Measurements from ENCODE around the gene NFIX. TPM values are rescaled to one million over a fixed set of nuclear protein-coding genes. Genes with fewer than 3 reads are reported as not detected.

Gene NFIX
- total and polyA plus RNA-seq, 2 of the 13 experiments (the other 11 are each of a cell fraction or from before 2014, with no cell fraction given), result 3.4 to 5.4 TPM

GRCh38 chr19:13022859-13023636 is 27.8 kb downstream of the NFIX start (continued):
- TF ChIP-seq ZNF362 (CRISPR knock-in tag; IDR thresholded peaks at IDR 0.05; ENCODE audit: borderline replicate concordance) (peak; percentile 45; the same call in 1 of the 2 replicates), ZSCAN31 (CRISPR knock-in tag; IDR thresholded peaks at IDR 0.05; ENCODE audit: low read depth) (no peak), ZNF740 (CRISPR knock-in tag; IDR thresholded peaks at IDR 0.05) (peak; percentile 80), HBP1 (CRISPR knock-in tag; IDR thresholded peaks at IDR 0.05; ENCODE audit: low read depth) (no peak), ZNF407 (CRISPR knock-in tag; IDR thresholded peaks at IDR 0.05; ENCODE audit: not compliant biosample characterization) (no peak), PITX1 (CRISPR knock-in tag; IDR thresholded peaks at IDR 0.05) (peak; percentile 29; the same call in 1 of the 2 replicates), CHCHD3 (CRISPR knock-in tag; IDR thresholded peaks at IDR 0.05) (no peak), POLR2G (IDR thresholded peaks at IDR 0.05; ENCODE audit: low read depth, low read length) (peak; percentile 61), ZNF777 (CRISPR knock-in tag; IDR thresholded peaks at IDR 0.05) (peak; percentile 72), RFXAP (CRISPR knock-in tag; IDR thresholded peaks at IDR 0.05; ENCODE audit: borderline replicate concordance) (peak; percentile 62; the same call in 1 of the 2 replicates)
